GM04504 (cell line): ENCODE measurements around the gene FAM8A1.
"Not testable (repeated sequence)": the region's sequence is repeated elsewhere in the genome, so short reads cannot be mapped to it uniquely, and the experiment has no call there.

Experiments
- DNase-seq: peaks from one replicate; pipeline ENCODE4 v3.0.0-alpha.2; 2012; ENCODE audit warnings: low read depth

Gene FAM8A1

GRCh38 chr6:17599877-17600526, at the start of gene FAM8A1:
FAM8A1 (plus strand) TSS chr6:17600302; CDS start chr6:17600410, 108 bp downstream.
- peak; percentile 71 for DNase-seq

GRCh38 chr6:17551383-17551958, 48.6 kb upstream of the FAM8A1 start:
- no peak for DNase-seq

GRCh38 chr6:17552861-17553260, 47.2 kb upstream of the FAM8A1 start:
- no peak for DNase-seq

- DNase-seq, result no peak
Measured at GRCh38 chr6:17556014-17556413, 44.1 kb upstream of the FAM8A1 start.

GRCh38 chr6:17562636-17563035, 37.5 kb upstream of the FAM8A1 start:
- DNase-seq, result no peak

GRCh38 chr6:17565399-17565798, 34.7 kb upstream of the FAM8A1 start:
- no peak for DNase-seq

- peak; percentile 74 for DNase-seq
Measured at GRCh38 chr6:17574866-17575560, 25.1 kb upstream of the FAM8A1 start.

- DNase-seq, result no peak
Measured at GRCh38 chr6:17577059-17577458, 23.0 kb upstream of the FAM8A1 start.

- no peak for DNase-seq
Measured at GRCh38 chr6:17580518-17581048, 19.5 kb upstream of the FAM8A1 start.

GRCh38 chr6:17581282-17581681, 18.8 kb upstream of the FAM8A1 start:
- not testable (repeated sequence) for DNase-seq

- DNase-seq, result no peak
Measured at GRCh38 chr6:17583811-17584210, 16.3 kb upstream of the FAM8A1 start.

GRCh38 chr6:17584241-17584803, 15.8 kb upstream of the FAM8A1 start:
- DNase-seq, result peak; percentile 65

- no peak for DNase-seq
Measured at GRCh38 chr6:17585766-17586490, 14.2 kb upstream of the FAM8A1 start.

GRCh38 chr6:17586623-17587022, 13.5 kb upstream of the FAM8A1 start:
- not testable (repeated sequence) for DNase-seq

- no peak for DNase-seq
Measured at GRCh38 chr6:17588011-17588410, 12.1 kb upstream of the FAM8A1 start.

GRCh38 chr6:17589406-17590096, 10.6 kb upstream of the FAM8A1 start:
- DNase-seq, result peak; percentile 75

GRCh38 chr6:17591287-17591686, 8.8 kb upstream of the FAM8A1 start:
- DNase-seq, result no peak

- no peak for DNase-seq
Measured at GRCh38 chr6:17593246-17593645, 6.9 kb upstream of the FAM8A1 start.

GRCh38 chr6:17596085-17596484, 4.0 kb upstream of the FAM8A1 start:
- DNase-seq, result no peak

GRCh38 chr6:17600527-17601385, 654 bp downstream of the FAM8A1 start:
- peak; percentile 2 for DNase-seq

GRCh38 chr6:17601386-17601703, 1.2 kb downstream of the FAM8A1 start:
- DNase-seq, result no peak
